Activated CD8-positive, alpha-beta memory T cell treated with anti-CD3 and anti-CD28 coated beads for 1 hour (primary cell): ENCODE results near the gene SNAP91.
"Not testable (repeated sequence)": the region's sequence is repeated elsewhere in the genome, so short reads cannot be mapped to it uniquely, and the experiment has no call there.

Source experiments
- DNase-seq, 2 donors: peaks; one replicate each; pipeline ENCODE4 v3.0.0-alpha.2; 2020; ENCODE audit warnings: low read depth in 1 of 2; ENCODE audit errors: extremely low read depth in 1 of 2

Gene SNAP91

DNA sequence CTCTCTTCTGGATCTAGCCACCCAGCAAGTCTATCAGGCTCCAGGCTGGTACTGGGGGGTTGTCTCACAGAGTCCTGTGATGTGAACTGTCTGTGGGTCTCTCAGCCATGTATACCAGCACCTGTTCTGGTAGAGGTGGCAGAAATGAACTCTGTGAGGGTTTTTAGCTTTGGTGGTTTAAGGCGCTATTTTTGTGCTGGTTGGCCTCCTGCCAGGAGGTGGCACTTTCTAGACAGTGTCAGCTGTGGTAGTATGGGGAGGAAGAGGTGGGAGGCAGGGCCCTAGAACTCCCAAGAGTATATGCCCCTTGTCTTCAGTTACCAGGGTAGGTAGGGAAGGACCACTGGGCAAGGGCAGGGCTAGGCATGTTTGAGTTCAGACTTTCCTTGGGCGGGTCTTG lies 75.8 kb downstream of the SNAP91 start:
- no peak for DNase-seq

DNA sequence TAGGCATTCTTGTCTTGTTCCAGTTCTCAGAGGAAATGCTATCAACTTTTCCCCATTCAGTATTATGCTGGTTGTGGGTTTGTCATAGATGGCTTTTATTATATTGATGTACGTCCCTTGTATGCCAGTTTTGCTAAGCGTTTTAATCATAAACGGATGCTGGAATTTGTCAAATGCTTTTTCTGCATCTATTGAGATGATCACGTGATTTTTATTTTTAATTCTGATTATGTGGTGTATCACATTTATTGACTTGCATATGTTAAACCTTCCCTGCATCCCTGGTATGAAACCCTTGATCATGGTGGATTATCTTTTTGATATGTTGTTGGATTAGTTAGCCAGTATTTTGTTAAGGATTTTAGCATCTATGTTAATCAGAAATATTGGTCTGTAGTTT lies 79.0 kb downstream of the SNAP91 start:
- DNase-seq = not testable (repeated sequence)

DNA sequence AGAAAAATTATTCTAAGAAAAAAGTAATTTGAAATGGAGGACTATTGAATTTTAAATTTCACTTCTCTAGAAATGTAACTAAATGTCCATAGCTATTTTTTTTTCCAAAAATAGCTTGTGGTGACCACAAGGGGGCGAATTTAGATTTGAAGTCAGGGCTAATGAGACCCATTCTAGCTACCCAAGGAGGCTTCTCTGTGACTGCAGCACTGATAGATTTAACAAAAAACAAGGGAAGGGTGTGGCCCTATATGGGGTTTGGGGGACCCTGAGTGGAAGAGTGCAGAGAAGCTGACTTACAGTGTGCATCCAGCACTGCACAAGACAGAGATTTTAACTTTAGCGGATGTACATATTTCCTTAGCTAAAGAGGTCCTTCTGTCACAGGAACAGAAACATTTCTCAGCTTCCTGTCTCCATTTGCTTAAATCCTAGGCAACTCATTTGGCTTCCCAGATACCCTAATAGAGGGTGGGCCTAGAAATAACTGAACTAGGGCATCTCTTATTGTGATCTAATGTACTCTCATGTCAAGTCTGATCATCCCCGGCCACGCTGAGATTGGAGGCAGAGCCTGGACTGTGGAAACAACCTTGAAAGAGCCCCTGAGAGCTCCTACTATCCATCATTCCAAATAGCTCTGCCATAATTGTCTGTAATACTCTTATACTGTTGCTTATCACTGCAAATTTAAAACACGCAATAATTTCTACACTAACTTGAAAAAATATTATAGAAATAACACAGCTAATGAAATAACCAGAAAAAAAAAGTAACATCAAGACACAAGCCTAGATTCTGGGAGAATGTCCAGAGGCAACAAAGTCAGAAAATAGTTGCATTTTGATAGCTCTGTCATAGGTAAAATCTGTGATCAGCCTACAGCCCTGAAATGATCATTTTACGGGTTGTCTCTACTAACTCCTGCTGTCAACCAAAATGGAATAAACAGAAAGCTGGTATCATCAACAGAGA lies 93.6 kb downstream of the SNAP91 start:
- no peak for DNase-seq

- DNase-seq = no peak
Measured at GRCh38 chr6:83613378-83613777, 95.5 kb downstream of the SNAP91 start.

DNA sequence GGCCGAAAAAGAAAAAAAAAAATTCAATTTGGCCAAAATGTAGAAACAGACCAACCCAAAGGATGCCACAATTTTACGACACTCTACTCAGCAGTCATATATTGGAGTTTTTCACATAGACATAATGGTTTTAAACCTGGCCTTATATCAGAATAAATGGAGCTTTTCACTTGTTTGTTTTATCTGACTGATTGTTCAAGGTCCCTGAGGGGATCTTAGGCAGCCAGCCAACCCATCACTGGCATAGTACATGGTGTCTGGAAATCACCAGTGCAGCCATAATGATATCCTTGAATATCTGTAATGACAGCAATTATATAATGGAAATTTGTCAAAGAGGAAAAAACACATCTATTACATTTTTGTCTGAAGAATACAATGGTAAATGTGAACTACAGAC lies 99.7 kb downstream of the SNAP91 start:
- DNase-seq = no peak

- no peak for DNase-seq
Measured at GRCh38 chr6:83605517-83605916, 103.4 kb downstream of the SNAP91 start.

- DNase-seq = no peak
Measured at GRCh38 chr6:83603551-83603950, 105.3 kb downstream of the SNAP91 start.

- DNase-seq = no peak
Measured at GRCh38 chr6:83601119-83601518, 107.8 kb downstream of the SNAP91 start.

DNA sequence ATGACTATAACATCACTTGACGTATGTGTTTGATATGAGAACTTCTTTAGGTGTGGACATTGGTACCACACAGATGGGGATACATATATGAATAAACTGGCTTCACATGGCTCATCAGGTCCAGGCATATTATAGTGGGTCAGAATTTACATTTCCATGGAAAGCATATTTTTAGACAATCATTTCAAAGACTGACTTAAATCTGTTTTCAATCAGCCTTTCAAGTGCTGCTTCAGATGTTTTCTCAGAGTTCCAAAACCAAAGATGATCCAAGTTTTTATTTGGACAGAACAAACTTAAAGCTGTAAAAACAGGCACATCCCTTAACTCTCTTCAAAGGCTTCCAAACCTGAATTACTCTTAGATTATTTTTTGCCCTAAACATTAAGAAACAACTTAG lies 108.4 kb downstream of the SNAP91 start:
- DNase-seq = no peak

GRCh38 chr6:83597511-83597910 lies 111.4 kb downstream of the SNAP91 start:
- no peak for DNase-seq

DNA sequence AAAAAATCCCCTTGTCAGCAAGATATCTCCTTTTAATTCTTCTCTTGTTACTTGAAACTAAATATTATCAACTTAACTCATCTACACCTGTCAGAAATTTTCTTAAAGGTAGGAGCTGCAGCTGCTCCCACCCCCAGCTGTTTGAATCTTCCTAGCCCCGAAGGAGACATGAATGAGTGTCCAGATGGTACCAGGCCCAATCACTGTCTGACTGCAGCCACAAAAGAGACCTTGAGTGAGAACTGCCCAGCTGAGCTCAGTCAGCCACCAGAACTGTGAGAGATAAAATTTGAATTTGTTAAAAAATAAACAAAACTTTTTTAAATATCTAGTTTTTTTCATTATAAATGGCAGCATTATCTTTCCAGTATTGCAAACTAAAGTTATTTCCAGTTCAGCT lies 111.8 kb downstream of the SNAP91 start:
- no peak for DNase-seq

- no peak for DNase-seq
Measured at GRCh38 chr6:83594941-83595340, 114.0 kb downstream of the SNAP91 start.

DNA sequence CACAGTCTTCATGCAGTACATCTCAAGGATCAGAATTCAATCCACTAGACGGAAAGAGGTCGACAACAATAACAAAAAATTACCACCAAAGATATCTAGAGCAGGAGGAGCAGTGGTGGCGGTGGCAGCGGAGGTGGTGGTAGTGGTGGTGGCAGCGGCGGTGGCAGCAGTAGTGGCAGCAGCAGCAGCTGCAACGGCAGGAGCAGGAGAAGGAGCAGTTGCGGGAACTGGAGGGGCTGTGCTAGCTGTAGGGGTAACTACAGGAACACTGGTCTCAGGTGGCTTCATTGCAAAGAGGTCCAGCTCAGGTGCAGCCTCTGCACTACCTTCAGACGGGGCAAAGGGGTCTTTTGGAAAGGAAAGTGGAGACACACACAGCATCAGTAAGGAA lies 115.5 kb downstream of the SNAP91 start:
- no peak for DNase-seq

DNA sequence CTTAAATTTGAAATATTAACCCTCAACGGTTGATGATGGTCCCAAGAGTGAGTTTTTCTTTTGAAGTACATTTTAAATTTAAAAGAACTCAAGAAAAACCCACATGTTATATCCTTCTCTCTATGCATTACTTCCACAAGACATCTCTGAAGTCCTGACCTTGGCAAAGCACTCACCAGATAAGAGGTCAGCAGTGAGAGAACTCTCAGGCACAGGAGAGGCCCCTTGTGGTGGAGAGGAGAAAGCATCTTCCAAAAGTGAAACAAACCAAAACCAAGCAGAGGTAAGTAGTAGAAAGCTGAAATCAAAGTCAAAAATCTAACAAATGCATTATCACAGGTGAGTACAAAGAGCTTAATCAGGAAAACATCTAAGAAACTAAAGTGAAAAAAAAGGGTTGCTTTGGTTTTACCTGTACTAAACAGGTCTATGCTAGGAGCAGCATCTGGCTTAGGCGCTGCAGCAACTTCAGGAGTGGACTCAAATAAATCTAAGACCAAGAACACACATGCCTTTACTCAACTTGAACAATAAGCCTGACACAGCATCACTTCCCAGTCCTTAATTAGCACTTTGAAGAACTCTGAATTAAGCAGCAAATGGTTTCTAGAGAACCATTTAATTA lies 116.0 kb downstream of the SNAP91 start:
- no peak for DNase-seq

- DNase-seq = no peak
Measured at GRCh38 chr6:83590416-83590815, 118.5 kb downstream of the SNAP91 start.

DNA sequence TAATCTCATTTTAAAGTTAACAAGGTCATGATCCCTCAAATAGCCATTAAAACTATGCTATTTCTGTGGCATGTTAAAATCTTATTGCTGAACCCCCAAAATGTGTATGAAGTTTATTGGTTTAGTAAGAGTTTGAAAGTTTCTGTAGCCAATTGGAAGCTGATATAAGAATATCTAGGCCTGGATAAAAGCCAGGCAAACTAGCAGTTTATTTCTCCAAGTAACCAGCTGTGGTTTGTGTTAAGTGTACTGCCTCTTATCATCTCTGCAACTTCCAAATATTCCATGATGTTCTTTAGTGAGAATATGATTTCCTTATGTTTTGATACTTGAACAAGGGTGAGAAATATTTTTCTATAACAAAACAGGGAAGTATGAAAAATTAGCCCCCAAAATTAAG lies 119.8 kb downstream of the SNAP91 start:
- no peak for DNase-seq

- DNase-seq = no peak
Measured at GRCh38 chr6:83578057-83578456, 130.8 kb downstream of the SNAP91 start.

DNA sequence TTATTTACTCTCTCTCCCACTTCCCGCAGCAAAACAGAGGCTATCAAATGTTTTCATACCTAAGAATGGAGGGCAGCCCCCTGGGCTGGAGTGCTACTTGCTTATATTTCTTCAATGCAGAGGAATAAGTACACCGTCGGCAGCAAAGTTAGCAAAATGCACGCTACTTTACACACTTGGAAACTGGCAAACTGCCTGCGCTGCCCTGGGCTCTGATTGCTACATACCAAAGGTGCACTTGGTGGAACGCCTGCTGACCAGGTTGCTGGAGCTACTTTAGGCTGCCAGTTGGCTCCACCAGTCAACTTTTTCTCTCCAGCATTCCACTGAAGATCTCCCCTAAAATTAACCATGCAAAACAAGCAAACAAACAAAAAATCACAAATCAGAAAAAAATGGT lies 134.1 kb downstream of the SNAP91 start:
- no peak for DNase-seq

GRCh38 chr6:83571663-83572185 lies 137.2 kb downstream of the SNAP91 start:
- not testable (repeated sequence) for DNase-seq

DNA sequence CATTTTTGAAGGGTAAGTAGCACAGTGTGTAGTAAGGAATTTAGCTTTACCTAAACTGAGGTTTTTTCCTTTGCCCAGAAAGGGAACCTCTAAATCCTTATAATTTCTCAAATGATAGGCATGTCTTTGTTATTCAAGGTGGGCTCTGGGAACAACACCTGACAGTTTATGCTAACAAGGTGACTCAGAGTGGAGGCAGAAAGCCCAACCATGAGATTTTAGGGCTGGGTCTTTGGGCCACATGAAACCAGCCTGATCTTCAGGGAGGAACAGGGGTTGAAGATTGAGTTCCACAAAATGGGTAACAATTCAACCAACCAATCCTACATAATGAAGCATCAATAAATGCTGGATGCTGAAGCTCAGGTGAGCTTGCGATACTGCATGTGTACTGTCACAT lies 149.9 kb downstream of the SNAP91 start:
- DNase-seq = no peak

GRCh38 chr6:83556871-83557270 lies 152.0 kb downstream of the SNAP91 start:
- DNase-seq = no peak

- DNase-seq = not testable (repeated sequence)
Measured at GRCh38 chr6:83551748-83552147, 157.2 kb downstream of the SNAP91 start.
